Prostate gland (tissue), 2 donors: ENCODE results near the gene SRRM2. TPM values are rescaled to one million over a fixed set of nuclear protein-coding genes. Genes with fewer than 3 reads are reported as not detected.

ENCODE experiments used
- DNase-seq: peaks from one replicate; pipeline ENCODE4 v3.0.0-alpha.2; 2019; ENCODE audit warnings: low spot score
- H3K27ac ChIP-seq, 2 donors: fragments of 200-600 bp; sonication (generic); 2 replicates each; pipeline ENCODE4 v1.5.1; 2017 to 2019
- H3K27me3 ChIP-seq: fragments of 200-600 bp; sonication (generic); replicated peaks from 2 replicates; pipeline ENCODE4 v1.5.1; 2019; ENCODE audit not compliant: insufficient read depth
- H3K36me3 ChIP-seq, 2 donors: fragments of 200-600 bp; sonication (generic); 1 replicate in 1 of 2; 2 replicates in 1 of 2; pipeline versions ENCODE4 v1.5.1 to v1.8.1; 2017 to 2019
- H3K4me1 ChIP-seq: fragments of 200-600 bp; sonication (generic); replicated peaks from 2 replicates; pipeline ENCODE4 v1.5.1; 2019
- H3K4me3 ChIP-seq, 2 donors: fragments of 200-600 bp; sonication (generic); 2 replicates each; pipeline ENCODE4 v1.5.1; 2017 to 2019
- H3K9me3 ChIP-seq: fragments of 200-600 bp; sonication (generic); 2 replicates; pipeline ENCODE4 v1.5.1; 2017
- CTCF ChIP-seq, 4 experiments: fragments of 200-600 bp in 2 of 4; fragments of 450-650 bp in 2 of 4; sonication (generic) in 2 of 4; IDR thresholded peaks; 1 replicate in 3 of 4; 2 replicates in 1 of 4; pipeline ENCODE4 v1.5.1; 2016 to 2019; ENCODE audit warnings: antibody characterized with exemption in 4 of 4, mild to moderate bottlenecking in 2 of 4, moderate library complexity in 2 of 4
- POLR2A ChIP-seq: fragments of 450-650 bp; IDR thresholded peaks from one replicate; pipeline ENCODE4 v1.6.1; 2016; ENCODE audit warnings: antibody characterized with exemption, mild to moderate bottlenecking
- POLR2AphosphoS5 ChIP-seq: sonication (generic); formaldehyde crosslinking; IDR thresholded peaks from one replicate; pipeline ENCODE4 v1.6.1; 2017; ENCODE audit warnings: antibody characterized with exemption
- WGBS: methylation state at CpG from one replicate; pipeline ENCODE4 v1.1.5; 2018; 5-methylcytosine and 5-hydroxymethylcytosine counted together
- intact Hi-C: fragments of 100-400 bp; cut with DNase I; formaldehyde crosslinking; loops from one replicate; pipeline ENCODE4 v1.14.2; 2022
- total RNA-seq, 2 donors: library from RNA; depleted of rRNA; stranded (reverse); fragments of >200 nt; gene quantifications; one replicate each; pipeline ENCODE4 v1.1.0, GENCODE V29; 2016

The SRRM2 gene
- 100 to 1,000 TPM; 287 to 714 TPM for total RNA-seq

- intact Hi-C loops: loop anchor here (1.0 kb wide), 1 partner anchor 25 kb away; the partner anchor contains the start of gene ELOB
Observed at GRCh38 chr16:2752035-2752849, at the start of gene SRRM2. TSS of gene SRRM2 (plus strand) at chr16:2752638. CDS start at chr16:2756365, 3,727 bp downstream.

GRCh38 chr16:2702871-2703745, 49.3 kb upstream of the SRRM2 start:
- H3K4me3 ChIP-seq: no peak overlapping the region
- DNase-seq: peak; percentile 43
- TF ChIP-seq CTCF (IDR thresholded peaks at IDR 0.05) (no peak), POLR2AphosphoS5 (peak; percentile 61)
- 76% methylated on average over 23 of the region's 28 CpGs for WGBS
- intact Hi-C loops: loop anchor here (10.0 kb wide), 1 partner anchor 338 kb away; no protein-coding TSS in a partner anchor
- H3K4me1 ChIP-seq: no peaks in the 10 kb centered on the region
- H3K36me3 ChIP-seq: peaks cover 0 to 11% of the 10 kb centered on the region in 2 donors
- H3K9me3 ChIP-seq: no peaks in the 10 kb centered on the region
- no peak overlapping the region for H3K27ac ChIP-seq
- H3K27me3 ChIP-seq: no peaks in the 10 kb centered on the region

More at GRCh38 chr16:2752035-2752849, at the start of gene SRRM2:
- H3K27me3 ChIP-seq: no peaks in the 10 kb centered on the region
- 3% methylated on average over 59 of the region's 99 CpGs for WGBS
- H3K4me1 ChIP-seq: peaks cover 11% of the 10 kb centered on the region
- peak within 1 kb of the TSS; percentile 75 to 93 for H3K4me3 ChIP-seq
- H3K36me3 ChIP-seq: peaks cover 0 to under 1% of the 10 kb centered on the region in 2 donors
- DNase-seq: peak; percentile 90
- TF ChIP-seq POLR2AphosphoS5 (peak; percentile 95), CTCF (IDR thresholded peaks at IDR 0.05) (peak in 2 of 4 experiments; percentile 5 to 22), POLR2A (peak; percentile 96)
- no peaks in the 10 kb centered on the region for H3K9me3 ChIP-seq
- H3K27ac ChIP-seq: peak within 1 kb of the TSS; percentile 97 to 99

GRCh38 chr16:2704166-2704982, 48.1 kb upstream of the SRRM2 start:
- intact Hi-C loops: loop anchor here (10.0 kb wide), 1 partner anchor 340 kb away; no protein-coding TSS in a partner anchor
- TF ChIP-seq POLR2AphosphoS5 (no peak), CTCF (IDR thresholded peaks at IDR 0.05) (no peak), POLR2A (no peak)
- Histone ChIP-seq H3K27ac (no peak overlapping the region), H3K27me3 (no peaks in the 10 kb centered on the region), H3K4me3 (no peak overlapping the region), H3K9me3 (no peaks in the 10 kb centered on the region), H3K36me3 (no peaks in the 10 kb centered on the region), H3K4me1 (no peaks in the 10 kb centered on the region)
- WGBS: 88% methylated on average over 33 of the region's 33 CpGs
- DNase-seq: no peak

- H3K27me3 ChIP-seq: no peaks in the 10 kb centered on the region
- DNase-seq: no peak
- no peak overlapping the region for H3K27ac ChIP-seq
- intact Hi-C loops: loop anchor here (10.0 kb wide), 1 partner anchor 340 kb away; no protein-coding TSS in a partner anchor
- no peak overlapping the region for H3K4me3 ChIP-seq
- no peaks in the 10 kb centered on the region for H3K36me3 ChIP-seq
- no peaks in the 10 kb centered on the region for H3K4me1 ChIP-seq
- no peaks in the 10 kb centered on the region for H3K9me3 ChIP-seq
- WGBS: 93% methylated on average over 12 of the region's 14 CpGs
- TF ChIP-seq POLR2AphosphoS5 (no peak), CTCF (IDR thresholded peaks at IDR 0.05) (no peak), POLR2A (no peak)
Observed at GRCh38 chr16:2704983-2705275, 47.5 kb upstream of the SRRM2 start.
